ENCODE measurements around the gene SEC14L5.
"Not testable (repeated sequence)": the region's sequence is repeated elsewhere in the genome, so short reads cannot be mapped to it uniquely, and the experiment has no call there.

SEC14L5 gene

GRCh38 chr16:4947722-4948503 is 10.2 kb upstream of the SEC14L5 start:
- H3K27ac Mint-ChIP-seq (ENCODE audit: low read depth): no peak overlapping the region
- H3K4me3 Mint-ChIP-seq: no peak overlapping the region
- ATAC-seq (replicated peaks; ENCODE audit: extremely low read depth, poor library complexity, severe bottlenecking) (no peak), DNase-seq (ENCODE audit: low spot score in 2 of 2) (no peak)
- no peaks in the 10 kb centered on the region for H3K4me1 Mint-ChIP-seq
- no peaks in the 10 kb centered on the region for H3K9me3 Mint-ChIP-seq
- no peaks in the 10 kb centered on the region for H3K36me3 Mint-ChIP-seq (ENCODE audit: insufficient read depth)
- peaks cover 29% of the 10 kb centered on the region for H3K27me3 Mint-ChIP-seq

GRCh38 chr16:4948903-4949766 is 9.0 kb upstream of the SEC14L5 start:
- Mint-ChIP-seq H3K27ac (ENCODE audit: low read depth) (no peak overlapping the region), H3K36me3 (ENCODE audit: insufficient read depth) (no peaks in the 10 kb centered on the region), H3K4me1 (no peaks in the 10 kb centered on the region), H3K27me3 (peaks cover 29% of the 10 kb centered on the region), H3K4me3 (no peak overlapping the region), H3K9me3 (no peaks in the 10 kb centered on the region)
- DNase-seq (ENCODE audit: low spot score in 2 of 2): no peak
- ATAC-seq (replicated peaks; ENCODE audit: extremely low read depth, poor library complexity, severe bottlenecking): no peak

- DNase-seq (ENCODE audit: low spot score in 2 of 2) (no peak), ATAC-seq (replicated peaks; ENCODE audit: extremely low read depth, poor library complexity, severe bottlenecking) (no peak)
- no peak overlapping the region for H3K4me3 Mint-ChIP-seq
- no peaks in the 10 kb centered on the region for H3K36me3 Mint-ChIP-seq (ENCODE audit: insufficient read depth)
- H3K27me3 Mint-ChIP-seq: peaks cover 29% of the 10 kb centered on the region
- no peaks in the 10 kb centered on the region for H3K9me3 Mint-ChIP-seq
- no peak overlapping the region for H3K27ac Mint-ChIP-seq (ENCODE audit: low read depth)
- no peaks in the 10 kb centered on the region for H3K4me1 Mint-ChIP-seq
These were observed 8.1 kb upstream of the SEC14L5 start for GRCh38 chr16:4949986-4950385.

GRCh38 chr16:4951583-4951982 is 6.5 kb upstream of the SEC14L5 start:
- peaks cover 30% of the 10 kb centered on the region for H3K27me3 Mint-ChIP-seq
- H3K4me3 Mint-ChIP-seq; H3K9me3 Mint-ChIP-seq; H3K4me1 Mint-ChIP-seq; ATAC-seq (replicated peaks; ENCODE audit: extremely low read depth, poor library complexity, severe bottlenecking); DNase-seq (ENCODE audit: low spot score in 2 of 2); H3K36me3 Mint-ChIP-seq (ENCODE audit: insufficient read depth); H3K27ac Mint-ChIP-seq (ENCODE audit: low read depth): not testable (repeated sequence)

GRCh38 chr16:4954714-4955113 is 3.4 kb upstream of the SEC14L5 start:
- DNase-seq (ENCODE audit: low spot score in 2 of 2): no peak
- ATAC-seq (replicated peaks; ENCODE audit: extremely low read depth, poor library complexity, severe bottlenecking): no peak
- Mint-ChIP-seq H3K27ac (ENCODE audit: low read depth) (no peak overlapping the region), H3K4me1 (peaks cover 24% of the 10 kb centered on the region), H3K9me3 (no peaks in the 10 kb centered on the region), H3K36me3 (ENCODE audit: insufficient read depth) (no peaks in the 10 kb centered on the region), H3K4me3 (no peak overlapping the region), H3K27me3 (peaks cover 49% of the 10 kb centered on the region)

- Mint-ChIP-seq H3K27ac (ENCODE audit: low read depth) (no peak overlapping the region), H3K36me3 (ENCODE audit: insufficient read depth) (no peaks in the 10 kb centered on the region), H3K4me3 (peak overlapping the region; percentile 76), H3K27me3 (peaks cover 67% of the 10 kb centered on the region), H3K4me1 (peaks cover 24% of the 10 kb centered on the region), H3K9me3 (no peaks in the 10 kb centered on the region)
- ATAC-seq (replicated peaks; ENCODE audit: extremely low read depth, poor library complexity, severe bottlenecking) (no peak), DNase-seq (ENCODE audit: low spot score in 2 of 2) (no peak)
These were observed 760 bp upstream of the SEC14L5 start for GRCh38 chr16:4957420-4957719.

GRCh38 chr16:4958510-4959438 is 644 bp downstream of the SEC14L5 start:
- peaks cover 79% of the 10 kb centered on the region for H3K27me3 Mint-ChIP-seq
- H3K9me3 Mint-ChIP-seq: no peaks in the 10 kb centered on the region
- peaks cover 24% of the 10 kb centered on the region for H3K4me1 Mint-ChIP-seq
- no peak for ATAC-seq (replicated peaks; ENCODE audit: extremely low read depth, poor library complexity, severe bottlenecking)
- no peak for DNase-seq (ENCODE audit: low spot score in 2 of 2)
- no peaks in the 10 kb centered on the region for H3K36me3 Mint-ChIP-seq (ENCODE audit: insufficient read depth)
- H3K4me3 Mint-ChIP-seq: peak overlapping the region; percentile 1
- no peak overlapping the region for H3K27ac Mint-ChIP-seq (ENCODE audit: low read depth)

- ATAC-seq (replicated peaks; ENCODE audit: extremely low read depth, poor library complexity, severe bottlenecking): no peak
- peaks cover 24% of the 10 kb centered on the region for H3K4me1 Mint-ChIP-seq
These were observed 2.4 kb downstream of the SEC14L5 start for GRCh38 chr16:4960579-4960978.

GRCh38 chr16:4962716-4963115 is 4.6 kb downstream of the SEC14L5 start:
- Mint-ChIP-seq H3K9me3 (no peaks in the 10 kb centered on the region), H3K27ac (ENCODE audit: low read depth) (no peak overlapping the region), H3K27me3 (peaks cover 51% of the 10 kb centered on the region), H3K4me3 (no peak overlapping the region), H3K36me3 (ENCODE audit: insufficient read depth) (no peaks in the 10 kb centered on the region), H3K4me1 (peaks cover 11% of the 10 kb centered on the region)
- no peak for ATAC-seq (replicated peaks; ENCODE audit: extremely low read depth, poor library complexity, severe bottlenecking)
- DNase-seq (ENCODE audit: low spot score in 2 of 2): no peak

More at GRCh38 chr16:4960579-4960978, 2.4 kb downstream of the SEC14L5 start:
- DNase-seq (ENCODE audit: low spot score in 2 of 2): no peak
- no peaks in the 10 kb centered on the region for H3K9me3 Mint-ChIP-seq
- H3K27me3 Mint-ChIP-seq: peaks cover 70% of the 10 kb centered on the region
- H3K27ac Mint-ChIP-seq (ENCODE audit: low read depth): no peak overlapping the region
- no peaks in the 10 kb centered on the region for H3K36me3 Mint-ChIP-seq (ENCODE audit: insufficient read depth)
- no peak overlapping the region for H3K4me3 Mint-ChIP-seq

GRCh38 chr16:4963527-4963926 is 5.4 kb downstream of the SEC14L5 start:
- not testable (repeated sequence) for ATAC-seq (replicated peaks; ENCODE audit: extremely low read depth, poor library complexity, severe bottlenecking); H3K36me3 Mint-ChIP-seq (ENCODE audit: insufficient read depth); DNase-seq (ENCODE audit: low spot score in 2 of 2); H3K4me1 Mint-ChIP-seq; H3K4me3 Mint-ChIP-seq; H3K9me3 Mint-ChIP-seq; H3K27ac Mint-ChIP-seq (ENCODE audit: low read depth)
- peaks cover 43% of the 10 kb centered on the region for H3K27me3 Mint-ChIP-seq

- Mint-ChIP-seq H3K27ac (ENCODE audit: low read depth) (no peak overlapping the region), H3K4me3 (no peak overlapping the region), H3K27me3 (peaks cover 41% of the 10 kb centered on the region), H3K4me1 (no peaks in the 10 kb centered on the region), H3K9me3 (no peaks in the 10 kb centered on the region), H3K36me3 (ENCODE audit: insufficient read depth) (no peaks in the 10 kb centered on the region)
- no peak for ATAC-seq (replicated peaks; ENCODE audit: extremely low read depth, poor library complexity, severe bottlenecking)
- no peak for DNase-seq (ENCODE audit: low spot score in 2 of 2)
These were observed 8.8 kb downstream of the SEC14L5 start for GRCh38 chr16:4966736-4967453.

- H3K4me3 Mint-ChIP-seq; H3K36me3 Mint-ChIP-seq (ENCODE audit: insufficient read depth); ATAC-seq (replicated peaks; ENCODE audit: extremely low read depth, poor library complexity, severe bottlenecking); DNase-seq (ENCODE audit: low spot score in 2 of 2); H3K27ac Mint-ChIP-seq (ENCODE audit: low read depth); H3K4me1 Mint-ChIP-seq; H3K9me3 Mint-ChIP-seq: not testable (repeated sequence)
- H3K27me3 Mint-ChIP-seq: peaks cover 40% of the 10 kb centered on the region
These were observed 10.1 kb downstream of the SEC14L5 start for GRCh38 chr16:4968278-4968677.
